Adrenal gland (tissue), 12 donors: Measurements from ENCODE around the gene ATP6V0D1. TPM values are rescaled to one million over a fixed set of nuclear protein-coding genes. Genes with fewer than 3 reads are reported as not detected.
A peak's percentile ranks its signal among the peaks of the same experiment; 100 is the strongest.

Source experiments
- DNase-seq, 7 donors: peaks; one replicate each; pipeline ENCODE4 v3.0.0-alpha.2; 2019 to 2020
- H3K27ac ChIP-seq, 5 donors: fragments of 200-600 bp; sonication (generic) in 4 of 5; 1 replicate in 3 of 5; 2 replicates in 2 of 5; pipeline versions ENCODE4 v1.5.1 to v1.8.0; 2016 to 2020; ENCODE audit warnings: mild to moderate bottlenecking in 1 of 5
- H3K27me3 ChIP-seq: fragments of 200-600 bp; 2 replicates; pipeline ENCODE4 v1.8.0; 2021
- H3K36me3 ChIP-seq, 2 donors: fragments of 200-600 bp; replicated peaks in 1 of 2; 1 replicate in 1 of 2; 2 replicates in 1 of 2; pipeline versions ENCODE4 v1.5.1 to v1.8.0; 2018 to 2022
- H3K4me1 ChIP-seq, 2 donors: fragments of 200-600 bp; replicated peaks in 1 of 2; 1 replicate in 1 of 2; 2 replicates in 1 of 2; pipeline versions ENCODE4 v1.5.1 to v1.8.0; 2018 to 2021
- H3K4me3 ChIP-seq, 4 donors: fragments of 200-600 bp; sonication (generic) in 3 of 4; one replicate each; pipeline ENCODE4 v1.5.1; 2016 to 2018
- H3K9me3 ChIP-seq, 3 donors: fragments of 200-600 bp; sonication (generic) in 1 of 3; replicated peaks in 1 of 3; 1 replicate in 2 of 3; 2 replicates in 1 of 3; pipeline versions ENCODE4 v1.5.1 to v1.8.0; 2016 to 2021
- CTCF ChIP-seq, 6 experiments: fragments of 450-650 bp in 4 of 6; fragments of 200-600 bp in 2 of 6; sonication (generic) in 1 of 6; IDR thresholded peaks; 1 replicate in 5 of 6; 2 replicates in 1 of 6; pipeline versions ENCODE4 v1.5.1 to v1.8.0; 2016 to 2021; ENCODE audit warnings: antibody characterized with exemption in 6 of 6, mild to moderate bottlenecking in 2 of 6, moderate library complexity in 1 of 6
- POLR2A ChIP-seq, 2 donors: fragments of 450-650 bp; IDR thresholded peaks; one replicate each; pipeline ENCODE4 v1.6.1; 2017; ENCODE audit warnings: antibody characterized with exemption in 2 of 2, mild to moderate bottlenecking in 2 of 2, moderate library complexity in 1 of 2
- WGBS, 4 donors: extraction: QIAGEN DNeasy Blood & Tissue Kit in 2 of 4; methylation state at CpG; one replicate each; pipeline versions ENCODE4 v1.1.5 to v1.1.7; 2013 to 2017; 5-methylcytosine and 5-hydroxymethylcytosine counted together
- intact Hi-C, 2 donors: fragments of 100-400 bp; cut with DNase I; formaldehyde crosslinking; loops; one replicate each; pipeline versions ENCODE4 v1.14.1 to v1.15.0; 2022 to 2023
- polyA plus RNA-seq, 3 donors: library from polyadenylated mRNA; stranded (reverse); fragments of 200-250 nt in 2 of 3; fragments of 350-450 nt in 1 of 3; fragmentation: Illumina TruSeq in 1 of 3; extraction: RNeasy Lipid Tissue Mini Kit (QIAGEN cat#74804) in 1 of 3; gene quantifications; one replicate each; pipeline ENCODE4 v1.2.3, GENCODE V29; 2013 to 2014
- small RNA-seq, 2 donors: library from RNA; depleted of rRNA; stranded (forward); fragments of <200 nt; gene quantifications; one replicate each; pipeline ENCODE3, GENCODE V24; 2016
- total RNA-seq, 9 donors: library from RNA; depleted of rRNA in 4 of 9; stranded (reverse); fragments of >200 nt in 4 of 9; fragments of 120-200 nt in 1 of 9; fragmentation: NEBNext Ultra II Directional in 1 of 9; extraction: Animal tissue kit (Norgen Biotek cat#: 25700) in 1 of 9; gene quantifications; one replicate each; pipeline versions ENCODE4 v1.1.0 to v1.2.4, GENCODE V29; 2013 to 2023
- donor health status: healthy with polysubstance abuse.
- donor health status: Bipolar disorder and iron deficiency.
- donor health status: DM: yes; HTN: yes; CAD: no.
- donor health status: DM: no; HTN: no; CAD: no.
- donor health status: DM: no; HTN: no; CAD: no.
- donor health status: DM: yes; HTN: yes; CAD: no.

ATP6V0D1 gene
- total and polyA plus RNA-seq, 12 donors: 24.1 to 244 (median 144) TPM

- no peaks in the 10 kb centered on the region for H3K9me3 ChIP-seq
- H3K27ac ChIP-seq: no peak overlapping the region
- no peak overlapping the region for H3K4me3 ChIP-seq
- peaks cover 8% of the 10 kb centered on the region for H3K27me3 ChIP-seq
- no peaks in the 10 kb centered on the region for H3K36me3 ChIP-seq
- WGBS, 4 donors: 78 to 87% (median 82%) methylated on average over 24 to 27 of the region's 27 CpGs
- H3K4me1 ChIP-seq: peaks cover 14 to 21% of the 10 kb centered on the region in 2 donors
- peak in 6 of 7 donors; percentile 34 to 66 (median 50) for DNase-seq
- TF ChIP-seq CTCF (IDR thresholded peaks at IDR 0.05): no peak
- no peak for TF ChIP-seq POLR2A (IDR thresholded peaks at IDR 0.05)
- intact Hi-C loops: no loop called here
Observed at GRCh38 chr16:67389911-67390815, 90.8 kb downstream of the ATP6V0D1 start.

DNA sequence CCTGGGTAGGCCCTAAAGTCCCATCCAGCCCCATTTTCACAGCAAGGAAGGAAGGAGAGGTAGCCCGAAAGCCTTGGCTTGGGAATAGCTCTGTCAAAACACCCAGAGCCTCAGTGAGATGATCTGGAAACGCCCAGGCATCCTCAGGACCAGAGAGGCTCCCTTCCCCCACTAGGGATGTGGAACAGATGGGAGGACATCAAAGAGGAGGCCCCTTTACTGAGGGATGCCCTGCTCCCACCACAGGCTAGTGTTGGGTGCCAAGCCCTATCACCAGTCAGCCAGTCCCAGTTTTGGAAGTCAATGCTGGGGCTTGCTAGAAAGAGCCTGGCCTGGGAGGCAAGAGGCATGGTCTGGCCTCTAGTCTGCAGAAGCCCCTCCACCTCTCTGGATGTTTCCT is 92.4 kb downstream of the ATP6V0D1 start:
- DNase-seq: peak in 1 of 7 donors; percentile 28
- peaks cover 9 to 14% of the 10 kb centered on the region in 2 donors for H3K4me1 ChIP-seq
- TF ChIP-seq CTCF (IDR thresholded peaks at IDR 0.05): no peak
- no peak for TF ChIP-seq POLR2A (IDR thresholded peaks at IDR 0.05)
- no peak overlapping the region for H3K4me3 ChIP-seq
- intact Hi-C loops: no loop called here
- WGBS, 4 donors: 83 to 91% (median 90%) methylated on average over 2 of the region's 2 CpGs
- H3K36me3 ChIP-seq: no peaks in the 10 kb centered on the region
- no peaks in the 10 kb centered on the region for H3K9me3 ChIP-seq
- no peak overlapping the region for H3K27ac ChIP-seq
- H3K27me3 ChIP-seq: no peaks in the 10 kb centered on the region

- no peak for TF ChIP-seq CTCF (IDR thresholded peaks at IDR 0.05)
- TF ChIP-seq POLR2A (IDR thresholded peaks at IDR 0.05): no peak
- no peak overlapping the region for H3K4me3 ChIP-seq
- no peaks in the 10 kb centered on the region for H3K36me3 ChIP-seq
- peak in 1 of 7 donors; percentile 28 for DNase-seq
- peaks cover 5 to 10% of the 10 kb centered on the region in 2 donors for H3K4me1 ChIP-seq
- H3K27ac ChIP-seq: no peak overlapping the region
- WGBS, 4 donors: 82 to 90% (median 89%) methylated on average over 5 to 8 of the region's 8 CpGs
- intact Hi-C loops: no loop called here
- H3K9me3 ChIP-seq: no peaks in the 10 kb centered on the region
- no peaks in the 10 kb centered on the region for H3K27me3 ChIP-seq
Observed at GRCh38 chr16:67388191-67388590, 92.8 kb downstream of the ATP6V0D1 start.

Small RNAs within 50 kb of the gene (small RNA-seq; reads per million reads assigned to genes)
- gene RNU1-123P: 0 reads per million in 2 donors

Other genes starting within 250 kb of the ATP6V0D1 start
- 10 to 100 TPM; 17.3 to 86.3 (median 43.3) TPM for gene FHOD1, start 233.7 kb downstream of the ATP6V0D1 start, total RNA-seq
- gene FHOD1, start 233.7 kb downstream of the ATP6V0D1 start, polyA plus RNA-seq: 100 to 1,000 TPM in 1 of 3 donors, 10 to 100 TPM in 2; 16.6 to 148 (median 96.4) TPM
- 1 to 10 TPM in 3 of 9 donors, under 1 TPM in 5, not detected in 1; 0.09 to 2.1 (median 0.62) TPM for gene SLC9A5, start 232.2 kb downstream of the ATP6V0D1 start, total RNA-seq
- 1 to 10 TPM in 2 of 3 donors, under 1 TPM in 1; 0.20 to 2.8 (median 2.7) TPM for gene SLC9A5, start 232.2 kb downstream of the ATP6V0D1 start, polyA plus RNA-seq
- 10 to 100 TPM in 5 of 9 donors, 1 to 10 TPM in 4; 4.1 to 25.7 (median 10.1) TPM for gene PLEKHG4, start 201.6 kb downstream of the ATP6V0D1 start, total RNA-seq
- 10 to 100 TPM in 2 of 3 donors, 1 to 10 TPM in 1; 4.5 to 48.7 (median 27.5) TPM for gene PLEKHG4, start 201.6 kb downstream of the ATP6V0D1 start, polyA plus RNA-seq
- 1 to 10 TPM in 1 of 9 donors, under 1 TPM in 1, not detected in 7; 0.04 to 3.2 TPM for gene KCTD19, start 154.4 kb downstream of the ATP6V0D1 start, total RNA-seq
- gene KCTD19, start 154.4 kb downstream of the ATP6V0D1 start, polyA plus RNA-seq: under 1 TPM; 0.07 to 0.80 (median 0.18) TPM
- 1 to 10 TPM in 1 of 9 donors, under 1 TPM in 3, not detected in 5; 0.15 to 4.7 (median 0.52) TPM for gene LRRC36, start 154.3 kb downstream of the ATP6V0D1 start, total RNA-seq
- gene LRRC36, start 154.3 kb downstream of the ATP6V0D1 start, polyA plus RNA-seq: 1 to 10 TPM in 1 of 3 donors, under 1 TPM in 2; 0.24 to 1.9 (median 0.61) TPM
- 10 to 100 TPM in 1 of 9 donors, 1 to 10 TPM in 7, not detected in 1; 1.1 to 12.8 (median 3.4) TPM for gene TPPP3, start 87.7 kb downstream of the ATP6V0D1 start, total RNA-seq
- gene TPPP3, start 87.7 kb downstream of the ATP6V0D1 start, polyA plus RNA-seq: 10 to 100 TPM in 2 of 3 donors, 1 to 10 TPM in 1; 9.4 to 22.7 (median 16.6) TPM
- gene ZDHHC1, start 64.7 kb downstream of the ATP6V0D1 start, total RNA-seq: 10 to 100 TPM in 8 of 9 donors, 1 to 10 TPM in 1; 4.2 to 30.0 (median 13.6) TPM
- gene ZDHHC1, start 64.7 kb downstream of the ATP6V0D1 start, polyA plus RNA-seq: 1 to 10 TPM; 1.3 to 8.5 (median 7.9) TPM
- 10 to 100 TPM in 2 of 9 donors, 1 to 10 TPM in 6, under 1 TPM in 1; 0.69 to 12.3 (median 6.2) TPM for gene HSD11B2, start 50.0 kb downstream of the ATP6V0D1 start, total RNA-seq
- gene HSD11B2, start 50.0 kb downstream of the ATP6V0D1 start, polyA plus RNA-seq: 1 to 10 TPM; 1.8 to 3.7 (median 3.5) TPM
- gene AGRP, start 2.4 kb upstream of the ATP6V0D1 start, total RNA-seq: 10 to 100 TPM in 4 of 9 donors, 1 to 10 TPM in 5; 3.1 to 98.1 (median 8.0) TPM
- gene AGRP, start 2.4 kb upstream of the ATP6V0D1 start, polyA plus RNA-seq: 10 to 100 TPM in 2 of 3 donors, 1 to 10 TPM in 1; 2.9 to 56.7 (median 52.0) TPM
- gene RIPOR1, start 47.7 kb upstream of the ATP6V0D1 start, total RNA-seq: 100 to 1,000 TPM in 1 of 9 donors, 10 to 100 TPM in 7, 1 to 10 TPM in 1; 8.1 to 168 (median 58.8) TPM
- 10 to 100 TPM; 19.6 to 83.5 (median 56.6) TPM for gene RIPOR1, start 47.7 kb upstream of the ATP6V0D1 start, polyA plus RNA-seq
- 10 to 100 TPM; 24.8 to 53.5 (median 30.7) TPM for gene CTCF, start 81.4 kb upstream of the ATP6V0D1 start, total RNA-seq
- 10 to 100 TPM; 18.4 to 34.6 (median 27.4) TPM for gene CTCF, start 81.4 kb upstream of the ATP6V0D1 start, polyA plus RNA-seq
- gene CARMIL2, start 164.0 kb upstream of the ATP6V0D1 start, total RNA-seq: 1 to 10 TPM in 5 of 9 donors, under 1 TPM in 4; 0.24 to 2.5 (median 1.0) TPM
- 10 to 100 TPM in 1 of 3 donors, 1 to 10 TPM in 1, under 1 TPM in 1; 0.35 to 18.5 (median 4.1) TPM for gene CARMIL2, start 164.0 kb upstream of the ATP6V0D1 start, polyA plus RNA-seq
- gene ACD, start 179.1 kb upstream of the ATP6V0D1 start, total RNA-seq: 10 to 100 TPM in 8 of 9 donors, 1 to 10 TPM in 1; 9.2 to 47.0 (median 18.7) TPM
- gene ACD, start 179.1 kb upstream of the ATP6V0D1 start, polyA plus RNA-seq: 10 to 100 TPM in 2 of 3 donors, 1 to 10 TPM in 1; 7.3 to 26.5 (median 24.3) TPM
- gene PARD6A, start 179.8 kb upstream of the ATP6V0D1 start, total RNA-seq: 10 to 100 TPM in 4 of 9 donors, 1 to 10 TPM in 5; 1.9 to 49.1 (median 9.3) TPM
- gene PARD6A, start 179.8 kb upstream of the ATP6V0D1 start, polyA plus RNA-seq: 1 to 10 TPM; 1.5 to 9.3 (median 6.7) TPM
- gene ENKD1, start 185.6 kb upstream of the ATP6V0D1 start, total RNA-seq: 10 to 100 TPM in 8 of 9 donors, 1 to 10 TPM in 1; 8.8 to 69.8 (median 18.1) TPM
- 100 to 1,000 TPM in 1 of 3 donors, 10 to 100 TPM in 1, 1 to 10 TPM in 1; 3.0 to 113 (median 72.5) TPM for gene ENKD1, start 185.6 kb upstream of the ATP6V0D1 start, polyA plus RNA-seq
- 10 to 100 TPM in 4 of 9 donors, 1 to 10 TPM in 5; 4.1 to 17.9 (median 7.8) TPM for gene C16orf86, start 185.7 kb upstream of the ATP6V0D1 start, total RNA-seq
- 10 to 100 TPM in 1 of 3 donors, 1 to 10 TPM in 1, under 1 TPM in 1; 0.57 to 14.4 (median 8.2) TPM for gene C16orf86, start 185.7 kb upstream of the ATP6V0D1 start, polyA plus RNA-seq
- 10 to 100 TPM; 14.2 to 43.5 (median 17.8) TPM for gene GFOD2, start 238.2 kb upstream of the ATP6V0D1 start, total RNA-seq
- 10 to 100 TPM; 16.0 to 16.7 (median 16.7) TPM for gene GFOD2, start 238.2 kb upstream of the ATP6V0D1 start, polyA plus RNA-seq